ENCODE data around the gene PITPNM3.

GRCh38 chr17:6554871-6555330 is 1.5 kb downstream of the PITPNM3 start:
- TF ChIP-seq CTCF (IDR thresholded peaks at IDR 0.05; ENCODE audit: poor library complexity, severe bottlenecking) (no peak), POLR2AphosphoS5 (IDR thresholded peaks at IDR 0.05) (no peak), EZH2 (IDR thresholded peaks at IDR 0.05; ENCODE audit: borderline replicate concordance, insufficient read depth, low read length, poor library complexity, severe bottlenecking) (no peak), REST (IDR thresholded peaks at IDR 0.05; ENCODE audit: borderline replicate concordance) (no peak), EP300 (conservative IDR thresholded peaks at IDR 0.05; ENCODE audit: poor library complexity, severe bottlenecking) (no peak), MXI1 (conservative IDR thresholded peaks at IDR 0.05; ENCODE audit: poor library complexity, severe bottlenecking) (no peak)
